NCI-H2171 treated with DMSO at 0.1 percent for 48 hours (cell line): Measurements from ENCODE around the gene SLC22A25.
"Not testable (repeated sequence)": the region's sequence is repeated elsewhere in the genome, so short reads cannot be mapped to it uniquely, and the experiment has no call there.

Source experiments
- DNase-seq: peaks from one replicate; lab custom pipeline; 2025; lab: John Stamatoyannopoulos, UW

Gene SLC22A25

DNA sequence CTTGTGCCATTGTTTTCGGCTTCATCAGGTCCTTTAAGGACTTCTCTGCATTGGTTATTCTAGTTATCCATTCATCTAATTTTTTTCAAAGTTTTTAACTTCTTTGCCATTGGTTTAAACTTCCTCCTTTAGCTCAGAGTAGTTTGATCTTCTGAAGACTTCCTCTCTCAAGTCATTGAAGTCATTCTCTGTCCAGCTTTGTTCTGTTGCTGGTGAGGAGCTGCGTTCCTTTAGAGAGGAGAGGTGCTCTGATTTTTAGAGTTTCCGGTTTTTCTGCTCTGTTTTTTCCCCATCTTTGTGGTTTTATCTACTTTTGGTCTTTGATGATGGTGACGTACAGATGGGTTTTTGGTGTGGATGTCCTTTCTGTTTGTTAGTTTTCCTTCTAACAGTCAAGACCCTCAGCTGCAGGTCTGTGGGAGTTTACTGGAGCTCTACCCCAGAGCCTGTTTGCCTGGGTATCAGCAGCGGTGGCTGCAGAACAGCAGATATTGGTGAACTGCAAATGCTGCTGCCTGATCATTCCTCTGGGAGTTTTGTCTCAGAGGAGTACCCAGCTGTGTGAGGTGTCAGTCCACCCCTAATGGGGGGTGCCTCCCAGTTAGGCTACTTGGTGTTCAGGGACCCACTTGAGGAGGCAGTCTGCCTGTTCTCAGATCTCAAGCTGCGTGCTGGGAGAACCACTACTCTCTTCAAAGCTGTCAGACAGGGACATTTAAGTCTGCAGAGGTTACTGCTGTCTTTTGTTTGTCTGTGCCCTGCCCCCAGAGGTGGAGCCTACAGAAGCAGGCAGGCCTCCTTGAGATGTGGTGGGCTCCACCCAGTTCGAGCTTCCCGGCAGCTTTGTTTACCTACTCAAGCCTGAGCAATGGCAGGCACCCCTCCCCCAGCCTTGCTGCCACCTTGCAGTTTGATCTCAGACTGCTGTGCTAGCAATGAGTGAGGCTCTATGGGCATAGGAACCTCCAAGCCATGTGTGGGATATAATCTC lies 7.6 kb downstream of the SLC22A25 start:
- DNase-seq, result not testable (repeated sequence)

DNA sequence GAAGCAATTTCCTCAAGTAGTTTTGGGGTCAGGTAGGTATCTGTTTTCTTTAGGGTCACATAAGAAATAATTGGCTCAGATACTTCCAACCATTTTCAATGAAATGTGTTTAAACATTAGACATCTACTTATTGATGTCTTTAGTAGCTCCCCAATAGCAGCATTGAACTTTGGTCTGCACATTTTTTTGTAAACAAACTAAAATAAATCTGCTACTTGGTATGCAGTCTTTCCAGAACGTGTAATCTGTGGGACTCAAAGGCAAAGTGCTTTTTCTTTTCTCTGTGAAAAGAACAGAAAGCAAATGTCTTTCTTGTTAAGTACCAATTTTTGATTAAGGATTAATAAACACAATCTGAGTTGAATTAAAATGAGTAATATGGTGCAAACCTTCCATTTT lies 13.6 kb downstream of the SLC22A25 start:
- DNase-seq, result no peak

DNA sequence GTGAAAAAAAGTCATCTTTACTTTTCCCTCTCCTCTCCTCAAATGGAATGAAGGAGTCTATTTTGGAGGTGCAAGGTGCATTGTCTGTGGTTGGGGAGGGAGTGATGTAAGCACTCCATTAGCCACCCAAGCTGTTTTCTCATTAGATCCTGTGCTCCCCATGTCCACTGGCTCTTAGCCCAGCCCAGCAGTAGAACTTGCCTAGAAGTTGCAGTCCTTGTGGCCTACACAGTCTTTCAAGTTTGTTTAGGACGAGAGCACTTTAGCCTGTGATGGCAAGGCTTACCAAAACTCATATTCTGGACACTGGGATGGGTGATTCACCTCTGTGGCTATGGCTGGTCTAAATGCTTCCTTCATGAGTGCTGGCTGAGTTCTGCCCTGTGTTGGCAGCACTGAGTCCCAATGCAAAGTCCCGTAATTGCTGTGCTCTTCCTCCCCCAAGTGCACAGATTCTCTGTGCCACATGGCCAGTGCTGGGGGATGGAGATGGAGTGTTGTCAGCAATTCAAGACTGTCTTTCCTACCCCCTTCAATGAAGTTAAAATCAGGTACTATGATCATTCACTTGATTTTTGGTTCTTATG lies 15.8 kb downstream of the SLC22A25 start:
- DNase-seq, result no peak

DNA sequence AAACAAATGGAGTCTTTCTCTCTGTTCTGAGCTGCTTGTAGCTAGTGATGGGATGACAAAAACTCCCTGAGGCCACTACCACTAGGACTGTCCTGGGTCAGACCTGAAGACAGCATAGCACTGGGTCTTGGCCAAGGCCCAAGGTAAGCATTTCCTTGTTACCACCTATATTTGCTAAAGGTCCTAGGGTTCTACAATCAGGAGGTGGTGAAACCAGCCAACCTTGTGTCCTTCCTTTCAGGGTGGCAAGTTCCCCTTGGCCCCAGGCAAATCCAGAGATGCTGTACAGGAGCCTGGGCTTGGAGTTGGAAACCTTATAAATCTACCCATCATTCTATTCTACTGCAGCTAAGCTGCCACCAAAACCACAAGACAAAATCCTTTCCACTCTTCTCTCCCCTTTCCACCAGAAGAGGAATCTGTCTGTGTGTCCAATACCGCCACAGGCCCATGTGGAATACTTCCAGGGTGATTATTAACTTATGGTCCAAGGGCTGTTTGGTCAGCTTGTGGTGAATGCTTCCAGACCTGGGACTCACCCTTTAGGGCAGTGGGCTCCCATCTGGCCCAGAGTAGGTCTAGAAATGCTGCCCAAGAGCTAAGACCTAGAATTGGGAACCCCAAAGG lies 16.8 kb downstream of the SLC22A25 start:
- DNase-seq, result no peak

DNA sequence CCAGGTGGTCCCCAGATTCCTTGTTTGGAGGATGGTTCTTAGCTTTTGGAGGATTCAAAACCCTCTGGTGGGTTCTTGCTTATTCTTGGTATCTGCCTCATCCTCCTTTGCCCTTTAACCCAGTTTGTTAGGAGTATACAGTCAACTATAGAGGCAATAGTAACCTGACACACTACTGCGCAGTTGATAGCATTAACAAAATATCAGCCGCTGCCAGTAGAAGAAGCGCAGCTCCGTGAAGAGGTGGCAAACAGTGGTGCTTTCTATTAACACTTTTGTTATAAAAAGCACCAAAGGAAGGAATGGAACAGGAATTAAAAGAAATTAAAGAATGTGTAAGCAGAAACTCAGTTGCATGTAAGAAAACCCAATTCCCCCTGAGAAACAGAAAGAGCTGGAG lies 29.3 kb downstream of the SLC22A25 start:
- no peak for DNase-seq

DNA sequence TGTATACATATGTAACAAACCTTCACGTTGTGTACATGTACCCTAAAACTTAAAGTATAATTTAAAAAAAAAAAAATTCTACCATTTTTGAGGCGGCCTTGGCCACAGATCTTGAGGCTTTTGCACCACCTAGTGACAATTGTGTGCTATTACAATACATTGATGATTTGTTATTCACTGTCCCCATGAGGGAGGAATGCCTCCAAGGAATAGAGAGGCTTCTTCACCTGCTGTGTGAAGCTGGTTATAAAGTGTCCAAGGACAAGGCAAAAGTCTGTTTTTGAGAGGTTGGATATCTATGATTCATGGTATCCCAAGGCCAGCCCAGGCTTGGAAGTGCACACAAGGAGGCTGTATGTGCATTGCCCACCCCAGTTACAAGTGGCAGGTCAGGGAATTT lies 30.7 kb downstream of the SLC22A25 start:
- peak; percentile 22 for DNase-seq

DNA sequence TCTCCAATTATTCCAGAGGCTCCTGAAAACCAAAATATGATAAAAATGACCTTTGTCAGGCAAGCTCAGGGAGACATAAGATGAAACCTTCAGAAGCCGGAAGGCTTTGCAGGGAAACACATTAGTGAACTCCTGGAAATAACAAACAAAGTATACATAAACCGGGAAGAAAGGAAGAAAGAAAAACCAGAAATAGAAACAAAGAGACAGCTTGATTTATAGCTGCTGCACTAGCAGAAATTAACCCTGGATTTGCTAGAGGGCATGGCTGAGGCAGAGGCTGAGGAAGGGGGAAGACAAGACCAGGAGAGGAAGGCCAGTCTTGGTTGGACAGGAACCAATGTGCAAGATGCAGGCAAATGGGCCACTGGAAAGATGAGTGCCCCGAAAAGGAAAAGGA lies 33.3 kb downstream of the SLC22A25 start:
- no peak for DNase-seq
